GM12873 (cell line): ENCODE data around the gene MINDY2.

ENCODE experiments used
- CTCF ChIP-seq: IDR thresholded peaks from 2 replicates; pipeline ENCODE4 v1.5.1; 2012; ENCODE audit warnings: low read depth, mild to moderate bottlenecking, moderate library complexity, low read length, control low read depth; ENCODE audit not compliant: insufficient read depth; ENCODE audit errors: missing control alignments

Gene MINDY2

GRCh38 chr15:58867926-58868325, 96.8 kb downstream of the MINDY2 start:
- no peak for TF ChIP-seq CTCF

DNA sequence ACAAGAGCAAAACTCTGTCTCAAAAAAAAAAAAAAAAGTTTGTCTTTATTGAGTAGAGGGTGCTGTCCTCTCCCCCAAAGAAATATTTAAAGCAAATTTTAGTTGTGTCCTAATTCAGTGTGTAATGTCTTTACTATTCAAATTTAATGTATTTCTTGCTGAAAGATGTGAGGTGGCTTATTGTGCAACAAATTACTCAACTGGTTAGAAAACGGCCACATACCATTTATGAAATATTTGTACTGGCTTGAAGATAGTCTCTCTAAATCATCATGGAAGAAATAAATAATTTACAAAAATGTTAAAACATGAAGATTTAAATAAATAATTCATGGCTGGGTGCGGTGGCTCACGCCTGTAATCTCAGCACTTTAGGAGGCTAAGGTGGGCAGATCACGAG, 99.3 kb downstream of the MINDY2 start:
- no peak for TF ChIP-seq CTCF

DNA sequence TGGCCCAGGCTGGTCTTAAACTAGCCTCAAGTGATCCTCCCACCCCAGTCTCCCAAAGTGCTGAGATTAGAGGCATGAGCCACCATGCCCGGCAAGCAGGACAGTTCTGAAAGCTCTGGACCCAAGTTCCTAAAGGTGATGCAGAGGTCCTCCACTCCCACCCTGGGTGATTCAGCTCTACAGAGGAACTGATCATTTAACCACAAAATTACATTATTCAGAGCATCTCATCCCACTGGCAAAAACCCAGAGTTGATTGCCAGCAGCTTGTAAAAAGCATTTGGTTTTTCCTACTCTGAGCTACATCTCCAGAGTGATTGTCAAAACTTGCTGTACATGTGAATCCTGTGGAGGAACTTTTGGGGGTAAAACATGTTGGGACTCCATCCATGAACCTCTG, 102.2 kb downstream of the MINDY2 start:
- TF ChIP-seq CTCF = no peak

DNA sequence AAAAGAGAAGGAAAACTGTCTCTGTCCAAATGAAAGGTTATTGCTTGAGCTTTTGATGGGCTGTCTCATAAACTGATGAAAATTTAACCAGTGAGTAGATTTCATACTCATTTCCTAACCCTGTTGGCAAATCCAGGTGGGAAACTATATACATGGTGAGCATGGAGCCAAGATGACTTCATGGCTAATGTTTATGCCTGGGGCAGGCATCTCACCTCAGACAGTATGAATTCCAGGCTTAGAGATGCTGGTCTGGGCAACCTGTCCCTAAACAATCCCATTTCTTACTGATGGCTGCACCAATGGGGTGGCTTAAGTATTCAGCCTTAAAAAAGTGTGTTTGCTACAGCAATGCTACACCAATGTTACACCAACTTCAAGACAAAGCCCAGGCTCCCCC, 104.2 kb downstream of the MINDY2 start:
- no peak for TF ChIP-seq CTCF

- TF ChIP-seq CTCF = no peak
These were observed 105.4 kb downstream of the MINDY2 start for GRCh38 chr15:58876306-58877106.

- TF ChIP-seq CTCF = no peak
These were observed 107.1 kb downstream of the MINDY2 start for GRCh38 chr15:58877999-58878825.

DNA sequence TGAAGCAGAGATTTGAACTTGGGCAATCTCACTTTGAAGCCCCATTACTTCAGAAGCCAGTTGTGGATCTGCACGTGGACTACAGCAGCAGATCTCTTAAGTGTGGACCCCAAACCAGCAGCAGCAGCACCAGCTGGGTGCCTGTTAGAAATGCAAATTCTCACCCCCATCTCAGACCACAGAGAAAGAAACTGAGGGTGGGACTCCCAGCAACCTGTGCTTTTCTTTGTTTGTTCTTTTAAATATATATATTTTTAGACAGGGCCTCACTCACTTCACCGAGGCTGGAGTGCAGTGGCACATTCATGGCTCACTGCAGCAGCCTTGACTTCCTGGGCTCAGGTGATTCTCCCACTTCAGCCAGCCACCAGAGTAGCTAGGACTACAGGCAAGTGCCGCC, 109.2 kb downstream of the MINDY2 start:
- TF ChIP-seq CTCF = no peak
